ENCODE data around the gene DNAI2. TPM values are rescaled to one million over a fixed set of nuclear protein-coding genes. Genes with fewer than 3 reads are reported as not detected.

DNAI2 gene
- total and polyA plus RNA-seq, 8 donors: not detected

- Histone ChIP-seq H3K4me1 (peaks cover 0 to 12% (median 3%) of the 10 kb centered on the region in 4 donors), H3K4me3 (no peak overlapping the region), H3K27ac (no peak overlapping the region), H3K27me3 (peaks cover 0 to 31% (median 12%) of the 10 kb centered on the region in 3 donors), H3K9me3 (no peaks in the 10 kb centered on the region), H3K36me3 (no peaks in the 10 kb centered on the region)
- WGBS, 5 donors: 77 to 86% (median 82%) methylated on average over 14 of the region's 14 CpGs
- intact Hi-C loops (cut with DNase I; ENCODE audit: low total_unique reads): loop anchor here (10.0 kb wide), 1 partner anchor 72 kb away; the partner anchor contains the start of gene TTYH2
- DNase-seq: no peak
- TF ChIP-seq EP300 (IDR thresholded peaks at IDR 0.05) (no peak), POLR2AphosphoS5 (IDR thresholded peaks at IDR 0.05) (no peak), POLR2A (IDR thresholded peaks at IDR 0.05) (no peak)
- TF ChIP-seq, protein P1, sequence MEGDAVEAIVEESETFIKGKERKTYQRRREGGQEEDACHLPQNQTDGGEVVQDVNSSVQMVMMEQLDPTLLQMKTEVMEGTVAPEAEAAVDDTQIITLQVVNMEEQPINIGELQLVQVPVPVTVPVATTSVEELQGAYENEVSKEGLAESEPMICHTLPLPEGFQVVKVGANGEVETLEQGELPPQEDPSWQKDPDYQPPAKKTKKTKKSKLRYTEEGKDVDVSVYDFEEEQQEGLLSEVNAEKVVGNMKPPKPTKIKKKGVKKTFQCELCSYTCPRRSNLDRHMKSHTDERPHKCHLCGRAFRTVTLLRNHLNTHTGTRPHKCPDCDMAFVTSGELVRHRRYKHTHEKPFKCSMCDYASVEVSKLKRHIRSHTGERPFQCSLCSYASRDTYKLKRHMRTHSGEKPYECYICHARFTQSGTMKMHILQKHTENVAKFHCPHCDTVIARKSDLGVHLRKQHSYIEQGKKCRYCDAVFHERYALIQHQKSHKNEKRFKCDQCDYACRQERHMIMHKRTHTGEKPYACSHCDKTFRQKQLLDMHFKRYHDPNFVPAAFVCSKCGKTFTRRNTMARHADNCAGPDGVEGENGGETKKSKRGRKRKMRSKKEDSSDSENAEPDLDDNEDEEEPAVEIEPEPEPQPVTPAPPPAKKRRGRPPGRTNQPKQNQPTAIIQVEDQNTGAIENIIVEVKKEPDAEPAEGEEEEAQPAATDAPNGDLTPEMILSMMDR (IDR thresholded peaks at IDR 0.05): no peak
Measured at GRCh38 chr17:74287031-74287602, 13.1 kb downstream of the DNAI2 start.

DNA sequence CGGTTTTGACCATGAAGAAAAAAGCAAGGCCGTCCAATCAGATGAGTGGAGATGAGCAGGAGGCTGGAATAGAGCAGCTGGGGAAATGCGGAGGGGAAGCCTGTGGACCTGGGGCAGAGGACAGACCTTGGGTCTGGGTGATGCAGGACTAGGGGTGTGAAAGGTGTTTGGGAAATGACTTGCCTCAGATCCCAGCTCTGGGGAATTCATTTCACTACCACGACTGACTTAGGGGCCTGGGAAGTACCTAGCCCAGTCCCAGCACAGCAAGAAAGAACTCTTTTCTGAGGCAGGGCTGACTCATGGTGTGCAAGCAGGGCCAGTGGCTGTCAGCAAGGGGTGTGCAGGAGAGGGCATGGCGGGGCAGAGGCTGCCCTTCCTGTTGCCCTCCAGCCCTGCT lies 14.8 kb downstream of the DNAI2 start:
- WGBS, 5 donors: 61 to 74% (median 71%) methylated on average over 5 of the region's 5 CpGs
- no peak for DNase-seq
- H3K9me3 ChIP-seq: no peaks in the 10 kb centered on the region
- TF ChIP-seq POLR2AphosphoS5 (IDR thresholded peaks at IDR 0.05): no peak
- no peak for TF ChIP-seq EP300 (IDR thresholded peaks at IDR 0.05)
- TF ChIP-seq POLR2A (IDR thresholded peaks at IDR 0.05): no peak
- TF ChIP-seq, protein P1 (IDR thresholded peaks at IDR 0.05): no peak
- H3K4me1 ChIP-seq: peaks cover 0 to 7% (median 3%) of the 10 kb centered on the region in 4 donors
- H3K36me3 ChIP-seq: no peaks in the 10 kb centered on the region
- intact Hi-C loops (cut with DNase I; ENCODE audit: low total_unique reads): loop anchor here (10.0 kb wide), 1 partner anchor 74 kb away; the partner anchor contains the start of gene TTYH2
- peaks cover 0 to 20% (median 10%) of the 10 kb centered on the region in 3 donors for H3K27me3 ChIP-seq
- no peak overlapping the region for H3K4me3 ChIP-seq
- H3K27ac ChIP-seq: no peak overlapping the region

DNA sequence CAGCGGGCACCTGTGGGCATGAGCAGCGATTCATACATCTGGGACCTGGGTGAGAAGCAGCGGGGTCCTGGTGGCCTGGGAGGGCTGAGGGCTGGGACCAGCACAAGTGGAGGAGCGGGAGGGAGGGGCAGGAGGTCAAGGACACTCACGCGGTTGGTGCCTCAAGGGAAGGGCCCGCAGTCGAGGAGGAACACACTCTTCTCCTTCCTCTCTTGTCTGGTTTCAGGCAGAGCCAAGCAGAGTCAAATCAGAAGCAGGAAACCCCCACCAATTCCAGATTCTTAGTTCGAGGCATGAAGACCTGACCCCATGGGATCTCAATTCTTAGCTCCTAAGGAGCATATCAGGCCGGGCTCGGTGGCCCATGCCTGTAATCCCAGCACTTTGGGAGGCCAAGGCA lies 15.7 kb downstream of the DNAI2 start:
- intact Hi-C loops (cut with DNase I; ENCODE audit: low total_unique reads): loop anchor here (10.0 kb wide), 1 partner anchor 75 kb away; the partner anchor contains the start of gene TTYH2
- Histone ChIP-seq H3K9me3 (no peaks in the 10 kb centered on the region), H3K4me1 (peaks cover 0 to 6% (median 3%) of the 10 kb centered on the region in 4 donors), H3K4me3 (no peak overlapping the region), H3K27ac (no peak overlapping the region), H3K36me3 (no peaks in the 10 kb centered on the region), H3K27me3 (peaks cover 0 to 11% (median 6%) of the 10 kb centered on the region in 3 donors)
- WGBS, 5 donors: 64 to 86% (median 77%) methylated on average over 11 of the region's 11 CpGs
- DNase-seq: no peak
- TF ChIP-seq EP300 (IDR thresholded peaks at IDR 0.05) (no peak), POLR2AphosphoS5 (IDR thresholded peaks at IDR 0.05) (no peak), POLR2A (IDR thresholded peaks at IDR 0.05) (no peak)
- TF ChIP-seq, protein P1 (IDR thresholded peaks at IDR 0.05): no peak

DNA sequence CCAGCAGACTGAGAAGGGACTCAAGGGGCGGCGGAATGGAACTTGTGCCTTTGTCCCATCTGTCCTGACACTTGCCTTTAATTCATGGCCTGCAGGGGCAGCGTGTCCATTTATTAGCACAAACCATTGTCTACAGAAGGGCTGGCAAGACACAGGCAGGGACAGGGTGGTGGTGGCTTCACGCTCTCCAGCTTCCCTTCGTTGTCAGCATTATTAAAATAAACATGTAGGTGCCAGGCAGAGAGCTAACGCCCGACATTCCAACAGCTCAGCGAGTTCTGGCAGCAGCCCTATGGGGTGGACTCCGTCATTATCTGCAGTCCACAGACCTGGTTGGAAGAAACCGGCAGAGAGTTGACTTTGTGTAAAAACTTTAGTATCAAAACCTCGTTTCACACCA lies 16.3 kb downstream of the DNAI2 start:
- DNase-seq: no peak
- Histone ChIP-seq H3K36me3 (no peaks in the 10 kb centered on the region), H3K9me3 (no peaks in the 10 kb centered on the region), H3K4me1 (peaks cover 0 to 3% (median 0%) of the 10 kb centered on the region in 4 donors), H3K4me3 (no peak overlapping the region), H3K27me3 (peaks cover 0 to 5% (median 0%) of the 10 kb centered on the region in 3 donors), H3K27ac (no peak overlapping the region)
- WGBS, 5 donors: 37 to 56% (median 44%) methylated on average over 11 of the region's 11 CpGs
- intact Hi-C loops (cut with DNase I; ENCODE audit: low total_unique reads): no loop called here
- no peak for TF ChIP-seq POLR2AphosphoS5 (IDR thresholded peaks at IDR 0.05)
- TF ChIP-seq EP300 (IDR thresholded peaks at IDR 0.05): no peak
- TF ChIP-seq, protein P1 (IDR thresholded peaks at IDR 0.05): no peak
- no peak for TF ChIP-seq POLR2A (IDR thresholded peaks at IDR 0.05)

Data from stomach (tissue), 9 donors.